KG1 (cell line): ENCODE results near the gene KHDC4.
"Not testable (repeated sequence)": the region's sequence is repeated elsewhere in the genome, so short reads cannot be mapped to it uniquely, and the experiment has no call there.

ENCODE experiments used
- DNase-seq: peaks from one replicate; lab custom pipeline; 2025; lab: John Stamatoyannopoulos, UW

The KHDC4 gene

GRCh38 chr1:155940993-155941844 lies 7.0 kb upstream of the KHDC4 start, which contains the start of gene RXFP4:
Gene RXFP4, plus strand, starts transcription at chr1:155941638. Its CDS starts 72 bp downstream, at chr1:155941710.
- DNase-seq: no peak

- DNase-seq: no peak
Measured at GRCh38 chr1:155940482-155940992, 6.3 kb upstream of the KHDC4 start.

- peak; percentile 31 for DNase-seq
Measured at GRCh38 chr1:155938220-155938627, 4.0 kb upstream of the KHDC4 start.

GRCh38 chr1:155934936-155935590 lies 850 bp upstream of the KHDC4 start:
- DNase-seq: no peak

- DNase-seq: no peak
Measured at GRCh38 chr1:155933591-155934096, 569 bp downstream of the KHDC4 start.

- no peak for DNase-seq
Measured at GRCh38 chr1:155932487-155932886, 1.7 kb downstream of the KHDC4 start.

- DNase-seq: no peak
Measured at GRCh38 chr1:155932081-155932480, 2.1 kb downstream of the KHDC4 start.

- DNase-seq: no peak
Measured at GRCh38 chr1:155931332-155932038, 2.7 kb downstream of the KHDC4 start.

- DNase-seq: not testable (repeated sequence)
Measured at GRCh38 chr1:155930725-155931124, 3.5 kb downstream of the KHDC4 start.

- no peak for DNase-seq
Measured at GRCh38 chr1:155929057-155929456, 5.2 kb downstream of the KHDC4 start.

- no peak for DNase-seq
Measured at GRCh38 chr1:155925506-155925905, 8.7 kb downstream of the KHDC4 start.

GRCh38 chr1:155920717-155921116 lies 13.5 kb downstream of the KHDC4 start:
- DNase-seq: no peak

GRCh38 chr1:155919801-155920200 lies 14.4 kb downstream of the KHDC4 start:
- no peak for DNase-seq

GRCh38 chr1:155918660-155919059 lies 15.6 kb downstream of the KHDC4 start:
- no peak for DNase-seq

- DNase-seq: no peak
Measured at GRCh38 chr1:155913969-155914757, 20.1 kb downstream of the KHDC4 start.

GRCh38 chr1:155912056-155912536 lies 22.1 kb downstream of the KHDC4 start:
- DNase-seq: no peak

- peak; percentile 71 for DNase-seq
Measured at GRCh38 chr1:155911156-155912055, 22.8 kb downstream of the KHDC4 start, which contains the start of gene RIT1. Gene RIT1, minus strand, starts transcription at chr1:155911349. Its CDS starts 588 bp downstream, at chr1:155910761.

- no peak for DNase-seq
Measured at GRCh38 chr1:155910621-155911121, 23.5 kb downstream of the KHDC4 start.

GRCh38 chr1:155909894-155910293 lies 24.3 kb downstream of the KHDC4 start:
- DNase-seq: no peak

GRCh38 chr1:155904261-155904660 lies 30.0 kb downstream of the KHDC4 start:
- no peak for DNase-seq
